C4-2B (cell line): ENCODE results near the gene C9orf78.

Experiments
- H3K27ac ChIP-seq: fragments of 450-650 bp; 2 replicates; pipeline ENCODE4 v1.5.1; 2017
- ZFX ChIP-seq: fragments of 450-650 bp; IDR thresholded peaks from 2 replicates; pipeline ENCODE4 v1.6.1; 2017
- TF ChIP-seq, protein P1 (sequence below): fragments of 450-650 bp; conservative IDR thresholded peaks from 2 replicates; pipeline ENCODE4 v1.5.1; 2017; ENCODE audit warnings: mild to moderate bottlenecking

Gene C9orf78

DNA sequence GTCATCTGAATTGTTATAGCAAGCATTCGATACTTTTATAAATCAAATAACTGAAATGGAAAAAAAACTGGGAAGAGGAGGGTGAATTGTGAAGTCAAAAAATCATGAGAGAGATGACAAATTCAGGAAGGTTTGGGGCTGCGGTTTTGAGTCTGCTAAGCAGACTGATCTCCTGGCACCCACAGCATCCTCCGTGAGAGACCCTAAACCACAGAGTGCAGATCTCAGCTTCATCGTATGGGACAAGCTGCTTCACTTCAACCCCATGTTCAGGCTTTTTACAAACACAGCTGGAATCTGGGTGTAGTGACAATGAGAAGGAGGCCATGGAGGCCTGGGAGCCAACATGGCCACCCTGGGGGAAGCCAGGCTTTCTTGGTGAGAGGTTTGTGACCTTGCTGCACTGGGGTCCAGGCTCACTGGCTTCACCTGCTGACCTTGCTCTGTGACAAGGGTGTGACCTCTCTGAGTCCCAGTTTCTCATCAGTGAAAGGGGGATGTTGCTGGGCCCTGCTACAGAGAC is 19.6 kb upstream of the C9orf78 start:
- no peak overlapping the region for H3K27ac ChIP-seq

DNA sequence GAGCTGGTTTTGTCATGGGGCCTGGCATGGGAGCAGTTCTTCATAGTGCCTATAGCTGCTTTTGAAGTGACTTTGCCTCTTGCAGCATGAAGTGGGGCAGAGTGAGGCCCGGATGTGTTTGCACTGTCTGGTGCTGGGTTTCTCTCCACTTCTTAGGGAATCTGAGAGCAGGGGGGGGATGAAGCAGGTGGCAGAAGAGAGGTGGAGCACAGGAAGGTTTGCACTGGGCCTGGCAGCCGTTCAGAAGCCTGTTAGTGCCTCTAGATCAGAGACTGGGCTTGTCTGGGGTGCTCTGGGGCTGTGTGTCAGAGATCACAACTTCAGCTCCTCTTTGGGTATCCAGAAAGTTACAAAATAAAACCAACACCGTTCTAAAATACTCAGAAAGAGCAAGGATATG is 18.5 kb upstream of the C9orf78 start:
- H3K27ac ChIP-seq: no peak overlapping the region

More for the DNA sequence above, 19.6 kb upstream of the C9orf78 start:
- no peak for TF ChIP-seq ZFX
- TF ChIP-seq, protein P1, sequence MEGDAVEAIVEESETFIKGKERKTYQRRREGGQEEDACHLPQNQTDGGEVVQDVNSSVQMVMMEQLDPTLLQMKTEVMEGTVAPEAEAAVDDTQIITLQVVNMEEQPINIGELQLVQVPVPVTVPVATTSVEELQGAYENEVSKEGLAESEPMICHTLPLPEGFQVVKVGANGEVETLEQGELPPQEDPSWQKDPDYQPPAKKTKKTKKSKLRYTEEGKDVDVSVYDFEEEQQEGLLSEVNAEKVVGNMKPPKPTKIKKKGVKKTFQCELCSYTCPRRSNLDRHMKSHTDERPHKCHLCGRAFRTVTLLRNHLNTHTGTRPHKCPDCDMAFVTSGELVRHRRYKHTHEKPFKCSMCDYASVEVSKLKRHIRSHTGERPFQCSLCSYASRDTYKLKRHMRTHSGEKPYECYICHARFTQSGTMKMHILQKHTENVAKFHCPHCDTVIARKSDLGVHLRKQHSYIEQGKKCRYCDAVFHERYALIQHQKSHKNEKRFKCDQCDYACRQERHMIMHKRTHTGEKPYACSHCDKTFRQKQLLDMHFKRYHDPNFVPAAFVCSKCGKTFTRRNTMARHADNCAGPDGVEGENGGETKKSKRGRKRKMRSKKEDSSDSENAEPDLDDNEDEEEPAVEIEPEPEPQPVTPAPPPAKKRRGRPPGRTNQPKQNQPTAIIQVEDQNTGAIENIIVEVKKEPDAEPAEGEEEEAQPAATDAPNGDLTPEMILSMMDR: no peak

DNA sequence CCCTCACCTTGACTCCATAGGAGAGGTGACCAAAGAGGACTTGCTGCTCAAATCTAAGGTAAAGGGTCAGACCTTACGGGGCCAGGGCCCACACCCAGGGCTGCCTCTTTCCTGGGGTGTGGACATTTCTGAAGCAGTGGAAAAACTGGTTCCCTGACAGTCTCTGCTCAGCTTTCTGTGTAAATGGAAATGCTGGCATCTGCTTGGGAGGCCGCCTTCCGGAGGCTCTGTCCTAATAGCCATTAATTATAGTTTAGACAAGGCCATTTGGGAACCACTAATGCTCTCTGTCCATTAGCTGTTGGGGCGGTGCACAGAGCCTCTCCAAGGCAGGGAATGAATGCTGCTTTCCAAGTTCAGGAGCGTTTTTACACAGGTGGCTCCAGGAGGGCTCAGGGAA is 17.5 kb upstream of the C9orf78 start:
- TF ChIP-seq, protein P1: no peak
- TF ChIP-seq ZFX: no peak

More for the DNA sequence above, 18.5 kb upstream of the C9orf78 start:
- TF ChIP-seq, protein P1: no peak

DNA sequence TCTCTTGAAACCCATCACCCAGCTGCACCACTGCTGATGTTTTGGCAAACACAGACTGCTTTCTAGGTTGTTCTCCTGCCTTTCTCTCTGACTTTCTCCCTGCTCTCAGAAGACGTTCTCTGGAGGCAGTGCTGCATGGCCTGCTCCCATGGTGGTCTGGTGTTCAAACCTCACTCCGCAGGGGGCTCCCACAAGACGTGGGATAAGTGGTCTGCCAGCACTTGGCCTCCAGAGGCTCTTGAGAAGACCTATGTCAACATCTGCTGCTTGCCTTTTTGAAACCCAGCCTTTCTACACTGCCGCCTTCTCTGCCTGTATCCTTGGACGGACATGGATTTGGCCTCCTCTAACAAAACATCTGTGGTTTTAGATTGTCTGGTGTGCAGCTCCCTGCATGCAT is 16.7 kb upstream of the C9orf78 start:
- no peak overlapping the region for H3K27ac ChIP-seq

More for the DNA sequence above, 17.5 kb upstream of the C9orf78 start:
- H3K27ac ChIP-seq: no peak overlapping the region

DNA sequence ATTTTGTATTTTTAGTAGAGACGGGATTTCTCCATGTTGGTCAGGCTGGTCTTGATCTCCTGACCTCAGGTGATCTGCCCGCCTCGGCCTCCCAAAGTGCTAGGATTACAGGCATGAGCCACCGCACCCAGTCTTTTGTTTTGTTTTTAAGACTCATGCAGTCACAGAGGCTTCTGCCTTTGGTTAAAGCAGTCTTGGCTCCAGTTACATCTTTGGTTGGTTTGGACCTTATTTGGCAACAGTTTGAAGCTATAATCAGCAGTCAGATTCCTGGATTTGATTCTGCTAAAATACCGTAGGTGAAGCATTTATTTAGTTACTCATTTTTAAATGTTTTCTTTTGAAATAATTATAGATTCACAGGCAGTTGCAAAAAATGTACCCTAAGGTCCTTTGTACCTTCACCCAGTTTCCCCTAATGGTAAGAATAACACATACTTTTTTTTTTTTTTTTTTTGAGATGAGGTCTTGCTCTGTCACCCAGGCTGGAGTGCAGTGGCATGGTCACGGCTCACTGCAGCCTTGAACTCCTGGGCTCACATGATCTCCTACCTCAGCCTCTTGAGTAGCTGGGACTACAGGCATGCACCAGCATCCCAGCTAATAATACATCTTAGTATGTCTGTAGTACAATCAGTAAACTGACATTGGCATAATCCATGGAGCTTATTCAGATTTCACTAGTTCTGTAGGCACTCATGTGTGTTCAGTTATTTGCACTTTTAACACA is 15.9 kb upstream of the C9orf78 start:
- H3K27ac ChIP-seq: no peak overlapping the region
- TF ChIP-seq, protein P1: no peak
- no peak for TF ChIP-seq ZFX

More for the DNA sequence above, 16.7 kb upstream of the C9orf78 start:
- no peak for TF ChIP-seq ZFX
- TF ChIP-seq, protein P1: no peak

DNA sequence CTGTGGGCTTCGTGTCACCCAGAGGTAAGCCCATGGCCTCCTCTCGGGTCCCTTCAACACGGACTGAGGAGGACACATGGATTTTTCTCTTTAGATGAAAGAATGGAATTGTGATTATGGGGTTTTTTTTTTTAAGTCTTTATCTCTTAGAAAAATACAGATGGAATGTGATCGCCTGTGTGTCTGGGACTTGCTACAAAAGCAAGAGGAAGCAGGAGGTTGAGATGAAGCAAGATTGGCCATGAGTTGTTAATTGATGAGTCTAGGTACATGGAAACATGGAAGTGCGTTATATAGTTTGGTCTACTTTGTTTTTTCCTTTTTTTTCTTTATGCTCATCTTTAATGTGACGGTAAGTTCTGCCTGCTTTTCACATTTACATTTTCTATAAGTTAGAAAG is 14.8 kb upstream of the C9orf78 start:
- no peak overlapping the region for H3K27ac ChIP-seq
- TF ChIP-seq, protein P1: no peak
- TF ChIP-seq ZFX: no peak

DNA sequence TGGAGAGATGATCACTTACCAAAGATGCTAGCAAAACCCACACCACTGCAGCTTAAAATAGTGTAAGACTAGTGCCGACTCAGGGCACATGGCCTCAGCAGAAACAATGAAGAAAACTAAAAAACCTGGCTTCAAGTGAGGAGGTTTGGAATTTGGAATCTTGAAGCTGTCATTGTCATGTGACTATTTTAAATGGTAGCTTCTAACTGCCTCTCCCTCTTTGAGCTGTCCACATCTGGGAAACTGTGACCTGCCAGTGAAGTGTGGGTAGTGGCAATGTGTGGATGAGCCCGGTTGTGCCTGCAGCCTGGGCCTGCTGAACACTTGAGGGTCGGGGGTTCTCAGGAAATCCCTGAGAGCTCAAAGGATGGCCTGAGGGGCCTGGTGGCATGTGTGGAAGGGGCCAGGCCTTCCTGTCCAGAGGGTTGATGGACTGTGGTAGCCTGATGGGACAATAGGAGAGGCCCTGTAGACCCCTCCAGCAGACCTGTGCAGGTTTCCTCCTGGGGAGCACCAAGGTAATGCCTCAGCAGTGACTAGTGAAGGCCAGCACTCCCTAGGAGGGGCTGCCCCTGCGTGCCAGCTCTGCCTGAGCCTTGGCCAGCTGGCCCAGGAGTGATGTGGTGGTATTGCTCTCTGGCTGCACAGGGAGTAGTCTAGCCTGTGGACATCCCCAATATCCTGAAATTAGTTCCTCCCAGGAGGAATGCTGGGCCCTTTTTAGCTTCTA is 13.8 kb upstream of the C9orf78 start:
- TF ChIP-seq, protein P1: no peak
- no peak for TF ChIP-seq ZFX

More for the DNA sequence above, 13.8 kb upstream of the C9orf78 start:
- H3K27ac ChIP-seq: no peak overlapping the region
